ENCODE measurements around the gene IGFL2.
"Not testable (repeated sequence)": the region's sequence is repeated elsewhere in the genome, so short reads cannot be mapped to it uniquely, and the experiment has no call there.

Gene IGFL2

DNA sequence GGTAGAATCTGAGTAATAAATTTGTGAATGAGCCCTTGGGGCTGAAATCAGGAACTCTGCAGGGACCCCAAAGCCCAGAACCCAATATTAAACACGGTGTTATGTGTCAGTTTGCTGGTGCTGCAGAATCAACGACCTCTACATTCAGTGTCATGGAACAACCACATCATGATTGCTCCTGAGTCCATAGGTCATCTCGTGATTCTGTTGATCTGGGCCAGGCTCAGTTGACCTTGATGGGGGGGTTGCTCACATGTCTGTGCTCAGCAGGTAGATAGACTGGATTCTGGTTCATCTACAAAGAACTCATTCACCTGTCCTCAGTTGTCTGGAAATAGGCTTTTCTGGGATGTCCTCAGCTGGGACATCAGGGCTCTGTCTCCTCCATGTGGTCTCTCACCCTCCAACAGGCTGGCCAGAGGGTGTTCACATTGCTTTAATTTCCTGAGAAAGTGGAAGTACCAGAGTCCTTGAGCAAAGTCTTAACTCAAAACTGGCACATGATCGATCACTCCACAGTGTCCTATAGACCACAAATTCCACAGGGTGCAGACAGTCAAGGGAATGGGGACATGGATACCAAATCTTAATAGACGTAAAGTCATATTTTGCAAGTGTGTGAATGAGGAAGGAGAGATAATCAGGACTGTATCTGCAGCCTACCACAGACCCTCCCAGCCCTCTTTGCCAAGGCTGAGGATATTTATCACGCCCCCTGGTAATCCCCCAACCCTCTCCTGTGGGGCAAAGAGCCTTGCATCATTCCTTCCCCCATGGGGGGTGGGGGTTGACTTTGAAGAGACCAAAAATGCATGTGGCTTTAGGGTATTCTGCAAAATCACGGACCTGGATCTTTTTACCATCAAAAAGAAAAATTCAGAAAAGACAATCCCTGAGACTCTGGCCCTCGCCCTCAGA lies 42.2 kb downstream of the IGFL2 start:
- DNase-seq (ENCODE audit: low spot score), result no peak

- DNase-seq (ENCODE audit: low spot score), result no peak
These were observed 43.3 kb downstream of the IGFL2 start for GRCh38 chr19:46191356-46191755.

- DNase-seq (ENCODE audit: low spot score), result no peak
These were observed 43.9 kb downstream of the IGFL2 start for GRCh38 chr19:46191972-46192371.

- not testable (repeated sequence) for DNase-seq (ENCODE audit: low spot score)
These were observed 44.6 kb downstream of the IGFL2 start for GRCh38 chr19:46192626-46192991.

DNA sequence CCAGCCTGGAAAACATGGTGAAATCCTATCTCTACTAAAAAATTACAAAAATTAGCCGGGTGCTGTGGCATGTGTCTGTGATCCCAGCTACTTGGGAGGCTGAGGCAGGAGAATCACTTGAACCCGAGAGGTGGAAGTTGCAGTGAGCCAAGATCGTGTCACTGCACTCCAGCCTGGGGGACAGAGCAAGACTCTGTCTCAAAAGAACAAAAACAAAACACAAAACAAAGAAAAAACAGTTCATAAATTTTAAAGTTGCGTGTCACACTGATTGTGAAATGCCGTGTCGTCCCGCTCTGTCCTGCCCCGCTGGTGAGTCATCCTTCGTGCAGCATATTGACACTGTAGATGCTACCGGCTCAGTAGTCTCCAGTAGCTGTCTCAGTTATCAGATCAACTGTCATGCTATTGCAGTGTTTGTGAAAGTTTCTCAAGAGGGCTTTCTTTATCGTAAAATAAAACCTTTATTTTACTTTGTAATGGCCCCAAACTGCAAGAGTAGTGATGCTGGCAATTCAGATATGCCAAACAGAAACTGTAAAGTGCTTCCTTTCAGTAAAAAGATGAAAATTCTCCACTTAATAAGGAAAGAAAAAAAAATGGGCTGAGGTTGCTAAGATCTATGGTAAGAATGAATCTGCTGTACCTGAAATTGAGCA lies 45.1 kb downstream of the IGFL2 start:
- peak; percentile 44 for DNase-seq (ENCODE audit: low spot score)

GRCh38 chr19:46193678-46194077 lies 45.6 kb downstream of the IGFL2 start:
- DNase-seq (ENCODE audit: low spot score), result no peak

- DNase-seq (ENCODE audit: low spot score), result no peak
These were observed 47.1 kb downstream of the IGFL2 start for GRCh38 chr19:46195104-46195503.

- not testable (repeated sequence) for DNase-seq (ENCODE audit: low spot score)
These were observed 47.9 kb downstream of the IGFL2 start for GRCh38 chr19:46195919-46196318.

GRCh38 chr19:46196410-46197124 lies 48.5 kb downstream of the IGFL2 start:
- no peak for DNase-seq (ENCODE audit: low spot score)

GRCh38 chr19:46197314-46198070 lies 49.5 kb downstream of the IGFL2 start:
- DNase-seq (ENCODE audit: low spot score), result no peak

GRCh38 chr19:46198756-46199155 lies 50.7 kb downstream of the IGFL2 start:
- DNase-seq (ENCODE audit: low spot score), result no peak

- DNase-seq (ENCODE audit: low spot score), result no peak
These were observed 53.6 kb downstream of the IGFL2 start for GRCh38 chr19:46201454-46202310.

GRCh38 chr19:46202426-46202825 lies 54.4 kb downstream of the IGFL2 start:
- no peak for DNase-seq (ENCODE audit: low spot score)

GRCh38 chr19:46202872-46203860 lies 55.1 kb downstream of the IGFL2 start:
- DNase-seq (ENCODE audit: low spot score), result no peak

DNA sequence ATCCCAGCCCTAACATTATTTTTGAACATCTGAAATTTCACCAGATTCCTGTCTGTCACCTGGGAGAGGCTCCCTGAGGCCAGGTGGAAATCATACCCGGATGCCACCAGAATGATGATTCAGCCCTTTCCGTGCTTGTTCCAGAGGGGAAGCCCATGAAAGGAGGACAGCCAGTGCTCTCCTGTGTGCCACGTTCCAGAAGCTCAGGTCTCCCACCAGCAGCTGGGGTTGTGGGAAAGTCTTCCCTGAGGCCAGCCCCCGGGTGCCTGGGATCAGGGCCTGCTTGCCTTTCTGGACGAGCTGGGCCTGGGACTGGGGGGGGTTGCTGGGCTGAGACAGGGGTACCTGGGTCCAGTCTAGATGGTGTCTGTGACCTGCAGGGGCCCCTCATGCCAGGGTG lies 56.0 kb downstream of the IGFL2 start:
- no peak for DNase-seq (ENCODE audit: low spot score)

- no peak for DNase-seq (ENCODE audit: low spot score)
These were observed 57.3 kb downstream of the IGFL2 start for GRCh38 chr19:46205183-46205984.

DNA sequence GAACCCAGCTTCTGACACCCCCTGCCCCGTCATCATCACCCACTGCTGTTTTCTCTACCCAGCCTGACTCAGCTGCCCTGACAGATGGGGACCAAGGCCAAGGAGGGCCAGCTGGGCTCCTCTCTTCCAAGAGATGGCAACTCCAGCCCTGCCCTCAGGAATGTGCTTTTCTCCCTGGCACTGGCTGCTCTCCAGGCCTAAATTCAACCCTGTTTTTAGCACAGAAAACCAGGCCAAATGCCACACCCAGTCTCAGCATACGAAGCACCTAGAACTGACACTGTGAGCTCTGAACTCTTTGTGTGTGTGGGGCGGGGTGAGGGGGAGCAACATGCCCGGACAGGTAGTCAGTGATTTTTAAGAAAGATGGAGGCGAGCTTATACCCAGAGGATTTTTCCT lies 58.1 kb downstream of the IGFL2 start:
- DNase-seq (ENCODE audit: low spot score), result no peak

- DNase-seq (ENCODE audit: low spot score), result no peak
These were observed 58.6 kb downstream of the IGFL2 start for GRCh38 chr19:46206682-46207081.

- not testable (repeated sequence) for DNase-seq (ENCODE audit: low spot score)
These were observed 59.8 kb downstream of the IGFL2 start for GRCh38 chr19:46207858-46208257.

Measured in activated CD4-positive, alpha-beta T cell treated with anti-CD3 and anti-CD28 coated beads, Interleukin-2, Interleukin-4, amounts not matched to agents 100 ng/mL and 50 ng/mL, durations not matched to agents 16 hours and 8 hours (primary cell).